ENCODE measurements around the gene RCAN2. TPM values are rescaled to one million over a fixed set of nuclear protein-coding genes. Genes with fewer than 3 reads are reported as not detected.

Gene RCAN2
- polyA plus RNA-seq, 1 donor from 2014 or later = 37.4 TPM

GRCh38 chr6:46287043-46287442, 204.2 kb downstream of the RCAN2 start:
- no peak overlapping the region for H3K4me3 ChIP-seq (ENCODE audit: low read length)
- no peak overlapping the region for H3K9ac ChIP-seq (ENCODE audit: low read length)
- H3F3A ChIP-seq (ENCODE audit: insufficient read depth, low read length, poor library complexity, severe bottlenecking) = no peaks in the 10 kb centered on the region
- H3K27ac ChIP-seq (ENCODE audit: low read length) = no peak overlapping the region
- H3K36me3 ChIP-seq (ENCODE audit: insufficient read depth, low read length) = no peaks in the 10 kb centered on the region
- no peak overlapping the region for H3K4me2 ChIP-seq (ENCODE audit: low read length)
- H3K79me2 ChIP-seq (replicated peaks; ENCODE audit: insufficient read depth, low read length) = no peaks in the 10 kb centered on the region
- no peaks in the 10 kb centered on the region for H3K27me3 ChIP-seq (ENCODE audit: insufficient read depth, low read depth, low read length)
- no peaks in the 10 kb centered on the region for H3K9me2 ChIP-seq (ENCODE audit: insufficient read depth, low read length)
- no peaks in the 10 kb centered on the region for H3K9me3 ChIP-seq (ENCODE audit: low read length)
- no peak overlapping the region for H2AFZ ChIP-seq (ENCODE audit: low read depth, low read length)
- TF ChIP-seq MXI1 (conservative IDR thresholded peaks at IDR 0.05; ENCODE audit: poor library complexity, severe bottlenecking) (no peak), REST (IDR thresholded peaks at IDR 0.05; ENCODE audit: borderline replicate concordance) (no peak), POLR2AphosphoS5 (IDR thresholded peaks at IDR 0.05) (no peak), SMC3 (conservative IDR thresholded peaks at IDR 0.05; ENCODE audit: poor library complexity) (no peak), EZH2 (IDR thresholded peaks at IDR 0.05; ENCODE audit: borderline replicate concordance, insufficient read depth, low read length, poor library complexity, severe bottlenecking) (no peak), EP300 (conservative IDR thresholded peaks at IDR 0.05; ENCODE audit: poor library complexity, severe bottlenecking) (no peak), RAD21 (conservative IDR thresholded peaks at IDR 0.05) (no peak), TAF1 (IDR thresholded peaks at IDR 0.05; ENCODE audit: low read depth) (no peak), CTCF (IDR thresholded peaks at IDR 0.05; ENCODE audit: poor library complexity, severe bottlenecking) (no peak)
- H4K20me1 ChIP-seq (ENCODE audit: insufficient read depth) = no peaks in the 10 kb centered on the region

- Histone ChIP-seq H3K27me3 (ENCODE audit: insufficient read depth, low read depth, low read length) (no peaks in the 10 kb centered on the region), H3K9me2 (ENCODE audit: insufficient read depth, low read length) (no peaks in the 10 kb centered on the region), H3K4me2 (ENCODE audit: low read length) (no peak overlapping the region), H3F3A (ENCODE audit: insufficient read depth, low read length, poor library complexity, severe bottlenecking) (no peaks in the 10 kb centered on the region), H4K20me1 (ENCODE audit: insufficient read depth) (no peaks in the 10 kb centered on the region), H2AFZ (ENCODE audit: low read depth, low read length) (no peak overlapping the region), H3K9ac (ENCODE audit: low read length) (no peak overlapping the region), H3K27ac (ENCODE audit: low read length) (no peak overlapping the region), H3K36me3 (ENCODE audit: insufficient read depth, low read length) (no peaks in the 10 kb centered on the region), H3K4me3 (ENCODE audit: low read length) (no peak overlapping the region), H3K79me2 (replicated peaks; ENCODE audit: insufficient read depth, low read length) (no peaks in the 10 kb centered on the region), H3K9me3 (ENCODE audit: low read length) (no peaks in the 10 kb centered on the region)
- TF ChIP-seq MXI1 (conservative IDR thresholded peaks at IDR 0.05; ENCODE audit: poor library complexity, severe bottlenecking) = no peak
- no peak for TF ChIP-seq TAF1 (IDR thresholded peaks at IDR 0.05; ENCODE audit: low read depth)
- TF ChIP-seq SMC3 (conservative IDR thresholded peaks at IDR 0.05; ENCODE audit: poor library complexity) = no peak
- TF ChIP-seq RAD21 (conservative IDR thresholded peaks at IDR 0.05) = no peak
Measured at GRCh38 chr6:46284475-46284874, 206.8 kb downstream of the RCAN2 start.

- H3K79me2 ChIP-seq (replicated peaks; ENCODE audit: insufficient read depth, low read length) = no peaks in the 10 kb centered on the region
- H3K9ac ChIP-seq (ENCODE audit: low read length) = no peak overlapping the region
- no peaks in the 10 kb centered on the region for H3K27me3 ChIP-seq (ENCODE audit: insufficient read depth, low read depth, low read length)
- TF ChIP-seq MXI1 (conservative IDR thresholded peaks at IDR 0.05; ENCODE audit: poor library complexity, severe bottlenecking) = no peak
- TF ChIP-seq REST (IDR thresholded peaks at IDR 0.05; ENCODE audit: borderline replicate concordance) = no peak
- no peak for TF ChIP-seq EP300 (conservative IDR thresholded peaks at IDR 0.05; ENCODE audit: poor library complexity, severe bottlenecking)
- TF ChIP-seq CTCF (IDR thresholded peaks at IDR 0.05; ENCODE audit: poor library complexity, severe bottlenecking) = no peak
- no peak for TF ChIP-seq SMC3 (conservative IDR thresholded peaks at IDR 0.05; ENCODE audit: poor library complexity)
- TF ChIP-seq RAD21 (conservative IDR thresholded peaks at IDR 0.05) = no peak
- no peak for TF ChIP-seq EZH2 (IDR thresholded peaks at IDR 0.05; ENCODE audit: borderline replicate concordance, insufficient read depth, low read length, poor library complexity, severe bottlenecking)
- no peak for TF ChIP-seq TAF1 (IDR thresholded peaks at IDR 0.05; ENCODE audit: low read depth)
- TF ChIP-seq POLR2AphosphoS5 (IDR thresholded peaks at IDR 0.05) = no peak
- H3F3A ChIP-seq (ENCODE audit: insufficient read depth, low read length, poor library complexity, severe bottlenecking) = no peaks in the 10 kb centered on the region
- H3K36me3 ChIP-seq (ENCODE audit: insufficient read depth, low read length) = no peaks in the 10 kb centered on the region
- H3K9me2 ChIP-seq (ENCODE audit: insufficient read depth, low read length) = no peaks in the 10 kb centered on the region
- no peak overlapping the region for H3K4me2 ChIP-seq (ENCODE audit: low read length)
- H2AFZ ChIP-seq (ENCODE audit: low read depth, low read length) = no peak overlapping the region
- no peak overlapping the region for H3K27ac ChIP-seq (ENCODE audit: low read length)
- no peaks in the 10 kb centered on the region for H3K9me3 ChIP-seq (ENCODE audit: low read length)
- H3K4me3 ChIP-seq (ENCODE audit: low read length) = no peak overlapping the region
- no peaks in the 10 kb centered on the region for H4K20me1 ChIP-seq (ENCODE audit: insufficient read depth)
Measured at GRCh38 chr6:46281110-46281509, 210.1 kb downstream of the RCAN2 start.
